ENCODE results near the gene GSPT1. TPM values are rescaled to one million over a fixed set of nuclear protein-coding genes. Genes with fewer than 3 reads are reported as not detected.
"Not testable (repeated sequence)": the region's sequence is repeated elsewhere in the genome, so short reads cannot be mapped to it uniquely, and the experiment has no call there.

Gene GSPT1
- total RNA-seq, 1 donor from 2014 or later: 60.5 TPM

- no peak overlapping the region for H3K9ac ChIP-seq (ENCODE audit: low read depth in 1 of 3, low read length in 3 of 3)
- no peak overlapping the region for H3K27ac ChIP-seq (ENCODE audit: low read depth, low read length)
- peaks cover 66 to 81% (median 81%) of the 10 kb centered on the region in 3 donors for H3K36me3 ChIP-seq (ENCODE audit: control insufficient read depth in 3 of 3, insufficient read depth in 3 of 3, low read length in 3 of 3)
- no peak overlapping the region for H3K4me3 ChIP-seq (ENCODE audit: low read length in 3 of 3)
- no peaks in the 10 kb centered on the region for H3K9me3 ChIP-seq (ENCODE audit: control insufficient read depth in 3 of 3, low read length in 3 of 3)
- no peaks in the 10 kb centered on the region for H3K4me1 ChIP-seq (ENCODE audit: control insufficient read depth in 3 of 3, insufficient read depth in 3 of 3, low read length in 3 of 3)
- H3K27me3 ChIP-seq (ENCODE audit: control insufficient read depth in 3 of 3, insufficient read depth in 3 of 3, low read length in 3 of 3): no peaks in the 10 kb centered on the region
Observed at GRCh38 chr16:11843206-11843605, 72.5 kb downstream of the GSPT1 start.

GRCh38 chr16:11841026-11841425 is 74.7 kb downstream of the GSPT1 start:
- Histone ChIP-seq H3K4me1 (ENCODE audit: control insufficient read depth in 3 of 3, insufficient read depth in 3 of 3, low read length in 3 of 3) (peaks cover 0 to 6% (median 1%) of the 10 kb centered on the region in 3 donors), H3K27ac (ENCODE audit: low read depth, low read length) (no peak overlapping the region), H3K36me3 (ENCODE audit: control insufficient read depth in 3 of 3, insufficient read depth in 3 of 3, low read length in 3 of 3) (peaks cover 65 to 84% (median 81%) of the 10 kb centered on the region in 3 donors), H3K27me3 (ENCODE audit: control insufficient read depth in 3 of 3, insufficient read depth in 3 of 3, low read length in 3 of 3) (no peaks in the 10 kb centered on the region), H3K4me3 (ENCODE audit: low read length in 3 of 3) (no peak overlapping the region), H3K9ac (ENCODE audit: low read depth in 1 of 3, low read length in 3 of 3) (no peak overlapping the region), H3K9me3 (ENCODE audit: control insufficient read depth in 3 of 3, low read length in 3 of 3) (no peaks in the 10 kb centered on the region)

GRCh38 chr16:11836650-11837244 is 79.0 kb downstream of the GSPT1 start:
- Histone ChIP-seq H3K9ac (ENCODE audit: low read depth in 1 of 3, low read length in 3 of 3) (no peak overlapping the region), H3K27me3 (ENCODE audit: control insufficient read depth in 3 of 3, insufficient read depth in 3 of 3, low read length in 3 of 3) (no peaks in the 10 kb centered on the region), H3K36me3 (ENCODE audit: control insufficient read depth in 3 of 3, insufficient read depth in 3 of 3, low read length in 3 of 3) (peaks cover 38 to 54% (median 52%) of the 10 kb centered on the region in 3 donors), H3K4me3 (ENCODE audit: low read length in 3 of 3) (no peak overlapping the region), H3K9me3 (ENCODE audit: control insufficient read depth in 3 of 3, low read length in 3 of 3) (no peaks in the 10 kb centered on the region), H3K27ac (ENCODE audit: low read depth, low read length) (no peak overlapping the region), H3K4me1 (ENCODE audit: control insufficient read depth in 3 of 3, insufficient read depth in 3 of 3, low read length in 3 of 3) (peaks cover 4 to 23% (median 13%) of the 10 kb centered on the region in 3 donors)

GRCh38 chr16:11835891-11836649 is 79.7 kb downstream of the GSPT1 start:
- Histone ChIP-seq H3K27me3 (ENCODE audit: control insufficient read depth in 3 of 3, insufficient read depth in 3 of 3, low read length in 3 of 3) (no peaks in the 10 kb centered on the region), H3K27ac (ENCODE audit: low read depth, low read length) (peak overlapping the region; percentile 87), H3K36me3 (ENCODE audit: control insufficient read depth in 3 of 3, insufficient read depth in 3 of 3, low read length in 3 of 3) (peaks cover 35 to 47% (median 45%) of the 10 kb centered on the region in 3 donors), H3K9me3 (ENCODE audit: control insufficient read depth in 3 of 3, low read length in 3 of 3) (no peaks in the 10 kb centered on the region), H3K9ac (ENCODE audit: low read depth in 1 of 3, low read length in 3 of 3) (no peak overlapping the region), H3K4me1 (ENCODE audit: control insufficient read depth in 3 of 3, insufficient read depth in 3 of 3, low read length in 3 of 3) (peaks cover 4 to 23% (median 13%) of the 10 kb centered on the region in 3 donors), H3K4me3 (ENCODE audit: low read length in 3 of 3) (no peak overlapping the region)

GRCh38 chr16:11835309-11835708 is 80.4 kb downstream of the GSPT1 start:
- no peaks in the 10 kb centered on the region for H3K27me3 ChIP-seq (ENCODE audit: control insufficient read depth in 3 of 3, insufficient read depth in 3 of 3, low read length in 3 of 3)
- H3K4me1 ChIP-seq (ENCODE audit: control insufficient read depth in 3 of 3, insufficient read depth in 3 of 3, low read length in 3 of 3): peaks cover 4 to 23% (median 13%) of the 10 kb centered on the region in 3 donors
- no peak overlapping the region for H3K4me3 ChIP-seq (ENCODE audit: low read length in 3 of 3)
- peak overlapping the region; percentile 87 for H3K27ac ChIP-seq (ENCODE audit: low read depth, low read length)
- no peak overlapping the region for H3K9ac ChIP-seq (ENCODE audit: low read depth in 1 of 3, low read length in 3 of 3)
- H3K9me3 ChIP-seq (ENCODE audit: control insufficient read depth in 3 of 3, low read length in 3 of 3): no peaks in the 10 kb centered on the region
- peaks cover 29 to 40% (median 38%) of the 10 kb centered on the region in 3 donors for H3K36me3 ChIP-seq (ENCODE audit: control insufficient read depth in 3 of 3, insufficient read depth in 3 of 3, low read length in 3 of 3)

- no peak overlapping the region for H3K4me3 ChIP-seq (ENCODE audit: low read length in 3 of 3)
- peak overlapping the region in 2 of 3 donors; percentile 32 to 51 for H3K9ac ChIP-seq (ENCODE audit: low read depth in 1 of 3, low read length in 3 of 3)
- H3K4me1 ChIP-seq (ENCODE audit: control insufficient read depth in 3 of 3, insufficient read depth in 3 of 3, low read length in 3 of 3): peaks cover 4 to 23% (median 13%) of the 10 kb centered on the region in 3 donors
- peaks cover 20 to 28% (median 26%) of the 10 kb centered on the region in 3 donors for H3K36me3 ChIP-seq (ENCODE audit: control insufficient read depth in 3 of 3, insufficient read depth in 3 of 3, low read length in 3 of 3)
- no peaks in the 10 kb centered on the region for H3K9me3 ChIP-seq (ENCODE audit: control insufficient read depth in 3 of 3, low read length in 3 of 3)
- no peaks in the 10 kb centered on the region for H3K27me3 ChIP-seq (ENCODE audit: control insufficient read depth in 3 of 3, insufficient read depth in 3 of 3, low read length in 3 of 3)
- peak overlapping the region; percentile 87 for H3K27ac ChIP-seq (ENCODE audit: low read depth, low read length)
Observed at GRCh38 chr16:11833951-11834695, 81.6 kb downstream of the GSPT1 start.

- Histone ChIP-seq H3K36me3 (ENCODE audit: control insufficient read depth in 3 of 3, insufficient read depth in 3 of 3, low read length in 3 of 3) (no peaks in the 10 kb centered on the region), H3K27me3 (ENCODE audit: control insufficient read depth in 3 of 3, insufficient read depth in 3 of 3, low read length in 3 of 3) (no peaks in the 10 kb centered on the region), H3K4me3 (ENCODE audit: low read length in 3 of 3) (no peak overlapping the region), H3K9me3 (ENCODE audit: control insufficient read depth in 3 of 3, low read length in 3 of 3) (no peaks in the 10 kb centered on the region), H3K27ac (ENCODE audit: low read depth, low read length) (no peak overlapping the region), H3K9ac (ENCODE audit: low read depth in 1 of 3, low read length in 3 of 3) (no peak overlapping the region), H3K4me1 (ENCODE audit: control insufficient read depth in 3 of 3, insufficient read depth in 3 of 3, low read length in 3 of 3) (peaks cover 6 to 9% (median 7%) of the 10 kb centered on the region in 3 donors)
Observed at GRCh38 chr16:11828696-11829095, 87.1 kb downstream of the GSPT1 start.

GRCh38 chr16:11825520-11826165 is 90.1 kb downstream of the GSPT1 start:
- not testable (repeated sequence) for H3K27ac ChIP-seq (ENCODE audit: low read depth, low read length); H3K9me3 ChIP-seq (ENCODE audit: control insufficient read depth in 3 of 3, low read length in 3 of 3); H3K4me1 ChIP-seq (ENCODE audit: control insufficient read depth in 3 of 3, insufficient read depth in 3 of 3, low read length in 3 of 3); H3K36me3 ChIP-seq (ENCODE audit: control insufficient read depth in 3 of 3, insufficient read depth in 3 of 3, low read length in 3 of 3); H3K9ac ChIP-seq (ENCODE audit: low read depth in 1 of 3, low read length in 3 of 3); H3K4me3 ChIP-seq (ENCODE audit: low read length in 3 of 3); H3K27me3 ChIP-seq (ENCODE audit: control insufficient read depth in 3 of 3, insufficient read depth in 3 of 3, low read length in 3 of 3)

- H3K9ac ChIP-seq (ENCODE audit: low read depth in 1 of 3, low read length in 3 of 3): no peak overlapping the region
- H3K4me3 ChIP-seq (ENCODE audit: low read length in 3 of 3): peak overlapping the region in 2 of 3 donors; percentile 7 to 14
- H3K36me3 ChIP-seq (ENCODE audit: control insufficient read depth in 3 of 3, insufficient read depth in 3 of 3, low read length in 3 of 3): no peaks in the 10 kb centered on the region
- H3K9me3 ChIP-seq (ENCODE audit: control insufficient read depth in 3 of 3, low read length in 3 of 3): no peaks in the 10 kb centered on the region
- H3K27ac ChIP-seq (ENCODE audit: low read depth, low read length): peak overlapping the region; percentile 62
- H3K27me3 ChIP-seq (ENCODE audit: control insufficient read depth in 3 of 3, insufficient read depth in 3 of 3, low read length in 3 of 3): no peaks in the 10 kb centered on the region
- H3K4me1 ChIP-seq (ENCODE audit: control insufficient read depth in 3 of 3, insufficient read depth in 3 of 3, low read length in 3 of 3): peaks cover 6 to 9% (median 7%) of the 10 kb centered on the region in 3 donors
Observed at GRCh38 chr16:11824362-11824761, 91.4 kb downstream of the GSPT1 start.

Measured in skeletal muscle tissue (tissue), 4 donors.